HepG2 (cell line): ENCODE data around the gene CAMTA1. TPM values are rescaled to one million over a fixed set of nuclear protein-coding genes. Genes with fewer than 3 reads are reported as not detected.

Experiments
- ATAC-seq: fragments of 200-7000 bp; cut with Tn5 transposase; 3 replicates; pipeline ENCODE4 v1.9.1; 2020; ENCODE audit warnings: mild to moderate bottlenecking, moderate library complexity
- BruUV-seq: library from RNA; stranded (reverse); fragments of 400-500 nt; replicated peaks from 2 replicates; lab custom pipeline; 2021; lab: Mats Ljungman, UMichigan
- CTCF ChIA-PET: fragments of 300-600 bp; formaldehyde crosslinking; extraction: SDS; loops from one replicate; lab custom pipeline; 2021; ENCODE audit warnings: low total read pairs, inconsistent platforms, low intra/inter-chr PET ratio; lab: Yijun Ruan, JAX
- POLR2A ChIA-PET: fragments of 350-600 bp; sonication (Branson Sonifier 250); formaldehyde crosslinking; loops from one replicate; lab custom pipeline; 2020; ENCODE audit warnings: antibody characterized with exemption, inconsistent platforms; lab: Yijun Ruan, JAX
- DNase-seq: peaks from one replicate; pipeline ENCODE4 v3.0.0-alpha.2; 2015; ENCODE audit warnings: low spot score
- FAIRE-seq: peaks from 3 replicates; lab custom pipeline; 2011; peaks lifted over from hg19 to GRCh38; lab: Jason Lieb, UNC
- H2AFZ ChIP-seq: one replicate; pipeline ENCODE4 v1.6.1; 2011; ENCODE audit warnings: low read length, inconsistent platforms
- H3K27ac ChIP-seq: fragments of 300-600 bp; 3 replicates; pipeline ENCODE4 v1.8.0; 2011; ENCODE audit warnings: mixed run types, mild to moderate bottlenecking, mixed read lengths, low read length, inconsistent platforms; ENCODE audit not compliant: insufficient read depth; ENCODE audit errors: extremely low read length
- H3K27me3 ChIP-seq, 2 experiments: fragments of 200-600 bp in 1 of 2; 2 replicates in 1 of 2; 3 replicates in 1 of 2; pipeline versions ENCODE4 v1.6.0 to v1.8.0; 2011; ENCODE audit warnings: low read length in 2 of 2, mild to moderate bottlenecking in 2 of 2, moderate library complexity in 2 of 2, inconsistent platforms in 1 of 2; ENCODE audit not compliant: insufficient read depth in 2 of 2, control insufficient read depth in 1 of 2
- H3K36me3 ChIP-seq, 2 experiments: fragments of 200-600 bp in 1 of 2; replicated peaks in 1 of 2; 2 replicates in 1 of 2; 3 replicates in 1 of 2; pipeline versions ENCODE4 v1.5.1 to v1.8.0; 2011; ENCODE audit warnings: low read length in 2 of 2, inconsistent platforms in 1 of 2; ENCODE audit not compliant: insufficient read depth in 2 of 2, control insufficient read depth in 1 of 2
- H3K4me1 ChIP-seq: 2 replicates; pipeline ENCODE4 v1.5.1; 2012; ENCODE audit warnings: low read length, inconsistent platforms; ENCODE audit not compliant: insufficient read depth
- H3K4me2 ChIP-seq: 2 replicates; pipeline ENCODE4 v1.6.0; 2011; ENCODE audit warnings: low read depth, low read length, inconsistent platforms
- H3K4me3 ChIP-seq, 3 experiments: fragments of 200-600 bp in 1 of 3; sonication (generic), shearing (Covaris generic) in 1 of 3; replicated peaks in 1 of 3; 2 replicates each; pipeline ENCODE4 v1.5.1; 2011 to 2016; ENCODE audit warnings: low read length in 3 of 3, inconsistent platforms in 2 of 3, low read depth in 2 of 3, mild to moderate bottlenecking in 2 of 3, control low read depth in 1 of 3, mixed read lengths in 1 of 3; ENCODE audit not compliant: insufficient read depth in 1 of 3
- H3K79me2 ChIP-seq: one replicate; pipeline ENCODE4 v1.6.1; 2011; ENCODE audit warnings: low read length, inconsistent platforms; ENCODE audit not compliant: insufficient read depth
- H3K9ac ChIP-seq: 2 replicates; pipeline ENCODE4 v1.6.0; 2011; ENCODE audit warnings: mild to moderate bottlenecking, low read depth, low read length, inconsistent platforms; ENCODE audit not compliant: insufficient read depth
- H3K9me3 ChIP-seq: 2 replicates; pipeline ENCODE4 v1.5.1; 2012; ENCODE audit warnings: mild to moderate bottlenecking, low read length
- H4K20me1 ChIP-seq: 2 replicates; pipeline ENCODE4 v1.6.0; 2011; ENCODE audit warnings: inconsistent platforms, mild to moderate bottlenecking, low read length, moderate library complexity; ENCODE audit not compliant: insufficient read depth
- HIVEP1 ChIP-seq: sonication (generic); formaldehyde crosslinking; IDR thresholded peaks from 2 replicates; pipeline ENCODE4 v1.4.0; 2020; ENCODE audit warnings: mild to moderate bottlenecking, missing genetic modification reagents
- NKX3-1 ChIP-seq: sonication (generic); formaldehyde crosslinking; IDR thresholded peaks from 2 replicates; pipeline ENCODE4 v1.5.0; 2020; ENCODE audit warnings: missing genetic modification reagents
- PCBP1 ChIP-seq: fragments of 200-400 bp; formaldehyde crosslinking; IDR thresholded peaks from 2 replicates; pipeline ENCODE4 v1.6.1; 2017; ENCODE audit warnings: mild to moderate bottlenecking, low read depth, low read length, borderline replicate concordance
- TBL1XR1 ChIP-seq: fragments of 150-350 bp; IDR thresholded peaks from 2 replicates; pipeline ENCODE4 v1.6.1; 2014; ENCODE audit warnings: borderline replicate concordance, low read length; ENCODE audit not compliant: partially characterized antibody
- ZFP82 ChIP-seq: sonication (generic); formaldehyde crosslinking; IDR thresholded peaks from 2 replicates; pipeline ENCODE4 v1.5.1; 2020; ENCODE audit warnings: mild to moderate bottlenecking, missing genetic modification reagents, borderline replicate concordance
- ZNF333 ChIP-seq: sonication (generic); formaldehyde crosslinking; IDR thresholded peaks from 2 replicates; pipeline ENCODE4 v1.4.0; 2020; ENCODE audit warnings: mild to moderate bottlenecking, missing genetic modification reagents, borderline replicate concordance
- ZNF496 ChIP-seq: sonication (generic); formaldehyde crosslinking; IDR thresholded peaks from 2 replicates; pipeline ENCODE4 v1.8.1; 2023; ENCODE audit warnings: mild to moderate bottlenecking, moderate library complexity, missing genetic modification reagents; ENCODE audit not compliant: insufficient replicate concordance
- ZNF761 ChIP-seq: sonication (generic); formaldehyde crosslinking; conservative IDR thresholded peaks from 2 replicates; pipeline ENCODE4 v1.4.0; 2020; ENCODE audit warnings: mild to moderate bottlenecking, missing genetic modification reagents
- ZSCAN12 ChIP-seq: sonication (generic); formaldehyde crosslinking; IDR thresholded peaks from 2 replicates; pipeline ENCODE4 v1.9.0; 2021; ENCODE audit warnings: mild to moderate bottlenecking, missing genetic modification reagents
- WGBS: methylation state at CpG from one replicate; pipeline ENCODE4 v1.1.6; 2017; ENCODE audit warnings: low lambda C conversion rate; 5-methylcytosine and 5-hydroxymethylcytosine counted together
- in situ Hi-C: cut with HindIII; loops from 2 replicates; pipeline ENCODE4 v1.10.0; 2017; ENCODE audit warnings: low pct_unique_long_range_greater_than_20kb; ENCODE audit not compliant: extremely low pct_ligation_motif_present
- intact Hi-C: fragments of 100-400 bp; cut with micrococcal nuclease; formaldehyde crosslinking; loops from one replicate; pipeline ENCODE4 v1.10.0; 2022; ENCODE audit not compliant: unreplicated experiment
- polyA plus RNA-seq, 8 experiments: library from polyadenylated mRNA; depleted of rRNA in 3 of 8; stranded (reverse) in 7 of 8; unstranded in 1 of 8; fragments of >200 nt; fragmentation: Illumina TruSeq in 4 of 8; extraction: Trizol in 4 of 8; gene quantifications; 2 replicates each; pipeline versions ENCODE4 v1.2.1 to v1.2.3, GENCODE V29; 2011 to 2016; ENCODE audit warnings: low read depth in 4 of 8, missing spikeins in 1 of 8, mixed read lengths in 1 of 8; ENCODE audit not compliant: insufficient read depth in 1 of 8
- total RNA-seq, 5 experiments: library from RNA; depleted of rRNA; stranded (reverse); fragments of >200 nt; fragmentation: Illumina TruSeq; extraction: Trizol; gene quantifications; 2 replicates each; pipeline ENCODE4 v1.2.3, GENCODE V29; 2016; ENCODE audit warnings: low read depth in 1 of 5

The CAMTA1 gene
- total and polyA plus RNA-seq, 2 of the 13 experiments (the other 11 are each of a cell fraction or from before 2014, with no cell fraction given): 25.0 to 36.4 TPM

DNA sequence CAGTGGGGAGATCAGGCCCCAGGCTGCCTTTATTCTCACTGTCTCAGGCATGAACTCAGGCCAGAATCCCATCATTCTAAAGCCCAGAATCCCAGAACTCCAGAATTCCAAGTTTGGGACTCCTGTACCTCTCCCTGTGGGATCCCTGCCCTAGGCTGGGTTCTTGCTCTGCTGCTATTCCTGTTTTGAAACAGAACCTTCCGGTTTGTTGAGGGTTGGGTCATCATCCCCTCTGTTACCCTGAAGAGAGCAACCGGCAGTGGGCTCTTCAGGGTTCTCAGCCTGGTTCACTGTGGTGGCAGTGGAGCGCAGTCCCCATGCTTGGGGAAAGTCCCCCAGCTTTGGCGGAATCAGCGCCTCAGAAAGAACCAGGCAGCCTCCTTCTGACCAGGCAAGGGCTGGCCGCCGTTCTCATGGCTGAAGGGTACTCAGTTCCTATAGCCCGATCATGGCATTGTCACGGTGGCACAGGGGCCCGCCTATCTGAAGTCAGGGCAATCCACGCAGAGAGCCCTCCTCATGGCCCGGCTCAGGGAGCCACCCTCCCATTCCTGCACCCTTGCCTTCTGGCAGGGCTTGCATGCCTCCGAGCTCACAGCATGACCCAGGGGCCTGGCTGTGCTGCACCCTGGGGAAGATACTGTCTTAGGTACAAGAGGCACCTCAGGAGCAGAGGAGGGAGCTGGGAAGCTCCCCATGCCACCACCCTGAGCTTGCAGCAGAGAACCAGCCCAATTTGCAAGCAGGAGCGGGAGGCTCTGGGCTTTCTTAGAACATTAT lies 650.2 kb downstream of the CAMTA1 start:
- POLR2A ChIA-PET: no interaction called here
- DNase-seq: no peak
- H3K4me3 ChIP-seq: no peak overlapping the region
- H3K27ac ChIP-seq: no peak overlapping the region
- intact Hi-C loops: no loop called here
- no peak for TF ChIP-seq ZSCAN12 (CRISPR knock-in tag)
- no peak for TF ChIP-seq ZNF333
- TF ChIP-seq NKX3-1 (CRISPR knock-in tag): no peak
- TF ChIP-seq ZFP82 (CRISPR knock-in tag): no peak
- no peak for TF ChIP-seq TBL1XR1
- no peak for TF ChIP-seq PCBP1
- no peak for TF ChIP-seq ZNF496
- TF ChIP-seq ZNF761: no peak
- no peak for TF ChIP-seq HIVEP1 (CRISPR knock-in tag)
- TF ChIP-seq, all 625 proteins: peak for 0
- no peak overlapping the region for H2AFZ ChIP-seq
- H3K27me3 ChIP-seq: peaks cover 5 to 26% of the 10 kb centered on the region in 2 experiments
- no peaks in the 10 kb centered on the region for H3K79me2 ChIP-seq
- 49% methylated on average over 3 of the region's 14 CpGs for WGBS
- no peak overlapping the region for H3K9ac ChIP-seq
- no peak for ATAC-seq
- CTCF ChIA-PET: no interaction called here
- in situ Hi-C loops: no loop called here
- no peaks in the 10 kb centered on the region for H4K20me1 ChIP-seq
- H3K4me2 ChIP-seq: no peak overlapping the region
- H3K9me3 ChIP-seq: no peaks in the 10 kb centered on the region
- BruUV-seq: no TSS peak
- no peaks in the 10 kb centered on the region for H3K4me1 ChIP-seq
- H3K36me3 ChIP-seq: no peaks in the 10 kb centered on the region
- FAIRE-seq: no peak
